GM23338 (cell line): ENCODE data around the gene LCE1B. TPM values are rescaled to one million over a fixed set of nuclear protein-coding genes. Genes with fewer than 3 reads are reported as not detected.
A peak's percentile ranks its signal among the peaks of the same experiment; 100 is the strongest.

Source experiments
- ATAC-seq: fragments of 200-7000 bp; cut with Tn5 transposase; 3 replicates; pipeline ENCODE4 v1.9.1; 2020
- DNase-seq: peaks from one replicate; pipeline ENCODE4 v3.0.0-alpha.2; 2015; ENCODE audit warnings: low spot score
- H2AFZ ChIP-seq: fragments of 200-600 bp; sonication (generic); 2 replicates; pipeline ENCODE4 v1.8.0; 2016; ENCODE audit warnings: antibody characterized with exemption, mild to moderate bottlenecking, moderate library complexity
- H3F3A ChIP-seq: fragments of 200-600 bp; sonication (generic); replicated peaks from 2 replicates; pipeline ENCODE4 v1.8.0; 2017; ENCODE audit warnings: antibody characterized with exemption, mixed run types, low read depth
- H3K27ac ChIP-seq: fragments of 200-600 bp; sonication (generic); 2 replicates; pipeline ENCODE4 v1.6.1; 2016; ENCODE audit warnings: low read depth
- H3K27me3 ChIP-seq: fragments of 200-600 bp; sonication (generic); 2 replicates; pipeline ENCODE4 v1.8.0; 2016; ENCODE audit warnings: mild to moderate bottlenecking, mixed run types, moderate library complexity; ENCODE audit not compliant: insufficient read depth
- H3K36me3 ChIP-seq: fragments of 200-600 bp; sonication (generic); 2 replicates; pipeline ENCODE4 v1.8.0; 2016; ENCODE audit warnings: mild to moderate bottlenecking; ENCODE audit not compliant: insufficient read depth
- H3K4me1 ChIP-seq: fragments of 200-600 bp; sonication (generic); 2 replicates; pipeline ENCODE4 v1.8.0; 2016; ENCODE audit warnings: mild to moderate bottlenecking, moderate library complexity; ENCODE audit not compliant: insufficient read depth
- H3K4me2 ChIP-seq: fragments of 200-600 bp; sonication (generic); 2 replicates; pipeline ENCODE4 v1.7.1; 2017; ENCODE audit warnings: mixed run types
- H3K4me3 ChIP-seq: fragments of 200-600 bp; sonication (generic); 2 replicates; pipeline ENCODE4 v1.6.1; 2016; ENCODE audit warnings: mixed run types
- H3K79me2 ChIP-seq: fragments of 200-600 bp; sonication (generic); replicated peaks from 2 replicates; pipeline ENCODE4 v1.8.0; 2017; ENCODE audit warnings: mild to moderate bottlenecking; ENCODE audit not compliant: insufficient read depth
- H3K9me2 ChIP-seq: fragments of 200-600 bp; sonication (generic); 2 replicates; pipeline ENCODE4 v1.8.0; 2017; ENCODE audit not compliant: insufficient read depth
- H4K20me1 ChIP-seq: fragments of 200-600 bp; sonication (generic); replicated peaks from 2 replicates; pipeline ENCODE4 v1.8.0; 2017; ENCODE audit warnings: mild to moderate bottlenecking; ENCODE audit not compliant: insufficient read depth
- H3K27ac Mint-ChIP-seq: 2 replicates; pipeline ENCODE4 v1.8.0; 2020; ENCODE audit warnings: inconsistent platforms, mild to moderate bottlenecking, moderate library complexity, mixed read lengths
- H3K27me3 Mint-ChIP-seq: 3 replicates; pipeline ENCODE4 v1.8.0; 2022; ENCODE audit warnings: low read depth, mild to moderate bottlenecking, moderate library complexity, mixed read lengths, inconsistent platforms; ENCODE audit not compliant: insufficient read depth, poor library complexity
- H3K36me3 Mint-ChIP-seq: 3 replicates; pipeline ENCODE4 v1.8.0; 2021; ENCODE audit warnings: low read depth, mild to moderate bottlenecking, inconsistent platforms, moderate library complexity, mixed read lengths
- H3K4me1 Mint-ChIP-seq: 3 replicates; pipeline ENCODE4 v1.8.0; 2020; ENCODE audit warnings: mild to moderate bottlenecking, inconsistent platforms, mixed read lengths
- H3K4me3 Mint-ChIP-seq: 3 replicates; pipeline ENCODE4 v1.8.0; 2021; ENCODE audit warnings: moderate library complexity, mild to moderate bottlenecking, inconsistent platforms, mixed read lengths
- H3K9me3 Mint-ChIP-seq: 3 replicates; pipeline ENCODE4 v1.8.0; 2020; ENCODE audit warnings: moderate library complexity, mild to moderate bottlenecking, inconsistent platforms, mixed read lengths
- CREB1 ChIP-seq: fragments of 250-450 bp; sonication (Bioruptor Pico); IDR thresholded peaks from 2 replicates; pipeline ENCODE4 v1.5.0; 2020; ENCODE audit warnings: low read depth, mild to moderate bottlenecking, moderate library complexity
- CTCF ChIP-seq, 2 experiments: fragments of 200-600 bp in 1 of 2; sonication (generic) in 1 of 2; conservative IDR thresholded peaks; 2 replicates each; pipeline versions ENCODE4 v1.5.1 to v1.6.1; 2016 to 2017; ENCODE audit warnings: antibody characterized with exemption in 2 of 2, low read depth in 2 of 2, mild to moderate bottlenecking in 2 of 2, moderate library complexity in 1 of 2
- ETS1 ChIP-seq: IDR thresholded peaks from 2 replicates; pipeline ENCODE4 v1.6.1; 2016; ENCODE audit warnings: antibody characterized with exemption
- EZH2 ChIP-seq: fragments of 200-600 bp; sonication (generic); IDR thresholded peaks from one replicate; pipeline ENCODE4 v1.8.0; 2017; ENCODE audit warnings: antibody characterized with exemption, mild to moderate bottlenecking, low read depth; ENCODE audit not compliant: unreplicated experiment
- JUNB ChIP-seq: IDR thresholded peaks from one replicate; pipeline ENCODE4 v1.6.1; 2016; ENCODE audit warnings: antibody characterized with exemption; ENCODE audit not compliant: unreplicated experiment
- POLR2AphosphoS5 ChIP-seq: IDR thresholded peaks from 2 replicates; pipeline ENCODE4 v1.6.1; 2016; ENCODE audit warnings: antibody characterized with exemption, low read depth
- REST ChIP-seq: IDR thresholded peaks from one replicate; pipeline ENCODE4 v1.6.1; 2018; ENCODE audit warnings: antibody characterized with exemption; ENCODE audit not compliant: unreplicated experiment
- STAT1 ChIP-seq: IDR thresholded peaks from one replicate; pipeline ENCODE4 v1.6.1; 2016; ENCODE audit warnings: antibody characterized with exemption; ENCODE audit not compliant: unreplicated experiment
- ZNF114 ChIP-seq: fragments of 250-450 bp; sonication (Bioruptor Pico); IDR thresholded peaks from 2 replicates; pipeline ENCODE4 v1.5.0; 2020; ENCODE audit warnings: mild to moderate bottlenecking, moderate library complexity
- ZNF462 ChIP-seq: fragments of 250-450 bp; sonication (Bioruptor Pico); IDR thresholded peaks from 2 replicates; pipeline ENCODE4 v1.5.0; 2020; ENCODE audit warnings: mild to moderate bottlenecking, moderate library complexity
- polyA plus RNA-seq: library from polyadenylated mRNA; unstranded; fragments of >200 nt; fragmentation: Nextera tagmentation; extraction: Ambion mirVana; gene quantifications from 2 replicates; pipeline ENCODE4 v1.2.1, GENCODE V29; 2016
- total RNA-seq: library from RNA; depleted of rRNA; stranded (reverse); fragments of >200 nt; shearing (Covaris generic); gene quantifications from 2 replicates; pipeline ENCODE4 v1.2.3, GENCODE V29; 2014

LCE1B gene
- total and polyA plus RNA-seq, 2 experiments from 2014 or later: not detected

GRCh38 chr1:152806576-152806975 is 5.2 kb upstream of the LCE1B start, which contains the start of gene LCE1C:
TSS of gene LCE1C (minus strand) at chr1:152806651. CDS start at chr1:152805478, 1,173 bp downstream.
- no peaks in the 10 kb centered on the region for H3K9me3 Mint-ChIP-seq
- Histone ChIP-seq H3K9me2 (no peaks in the 10 kb centered on the region), H3K27me3 (no peaks in the 10 kb centered on the region), H3K36me3 (no peaks in the 10 kb centered on the region), H3K27ac (no peak within 1 kb of the TSS), H3F3A (no peaks in the 10 kb centered on the region), H4K20me1 (no peaks in the 10 kb centered on the region), H3K4me3 (no peak within 1 kb of the TSS), H3K4me2 (no peak within 1 kb of the TSS), H3K4me1 (no peaks in the 10 kb centered on the region), H2AFZ (0 out of 2 replicates have a peak within 1 kb of the TSS, but pooled peaks have one; percentile 14), H3K79me2 (no peaks in the 10 kb centered on the region)
- TF ChIP-seq CREB1 (CRISPR knock-in tag) (no peak), CTCF (conservative IDR thresholded peaks at IDR 0.05; ENCODE audit: low read depth in 2 of 2) (no peak), ZNF114 (CRISPR knock-in tag) (no peak), ZNF462 (no peak), POLR2AphosphoS5 (no peak), EZH2 (no peak), JUNB (no peak), ETS1 (no peak), STAT1 (no peak), REST (no peak)
- H3K4me3 Mint-ChIP-seq: no peak within 1 kb of the TSS
- ATAC-seq (no peak), DNase-seq (no peak)
- H3K27ac Mint-ChIP-seq: no peak within 1 kb of the TSS
- H3K27me3 Mint-ChIP-seq: no peaks in the 10 kb centered on the region
- no peaks in the 10 kb centered on the region for H3K36me3 Mint-ChIP-seq
- no peaks in the 10 kb centered on the region for H3K4me1 Mint-ChIP-seq
